ENCODE data around the gene APEX1. TPM values are rescaled to one million over a fixed set of nuclear protein-coding genes. Genes with fewer than 3 reads are reported as not detected.
"Not testable (repeated sequence)": the region's sequence is repeated elsewhere in the genome, so short reads cannot be mapped to it uniquely, and the experiment has no call there.

Gene APEX1
- polyA plus RNA-seq, 1 of the 3 experiments (the other 2 are of a cell fraction) = 279 TPM

DNA sequence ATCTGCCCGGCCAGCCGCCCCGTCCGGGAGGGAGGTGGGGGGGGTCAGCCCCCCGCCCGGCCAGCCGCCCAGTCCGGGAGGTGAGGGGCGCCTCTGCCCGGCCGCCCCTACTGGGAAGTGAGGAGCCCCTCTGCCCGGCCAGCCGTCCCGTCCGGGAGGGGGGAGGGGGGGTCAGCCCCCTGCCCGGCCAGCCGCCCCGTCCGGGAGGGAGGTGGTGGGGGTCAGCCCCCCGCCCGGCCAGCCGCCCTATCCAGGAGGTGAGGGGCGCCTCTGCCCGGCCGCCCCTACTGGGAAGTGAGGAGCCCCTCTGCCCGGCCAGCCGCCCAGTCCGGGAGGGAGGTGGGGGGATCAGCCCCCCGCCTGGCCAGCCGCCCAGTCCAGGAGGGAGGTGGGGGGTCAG is 51.2 kb downstream of the APEX1 start:
- H3K9me3 ChIP-seq; H3K4me3 ChIP-seq (ENCODE audit: low read depth in 2 of 2, low read length in 1 of 2); H3K4me2 ChIP-seq; H3K4me1 ChIP-seq (ENCODE audit: control insufficient read depth in 1 of 2, insufficient read depth in 2 of 2, low read depth in 1 of 2, low read length in 1 of 2); DNase-seq; H3K27ac ChIP-seq (ENCODE audit: low read depth in 2 of 2, low read length in 1 of 2); H3F3A ChIP-seq (replicated peaks; ENCODE audit: insufficient read depth); H3K9me2 ChIP-seq; H3K79me2 ChIP-seq (ENCODE audit: insufficient read depth); H4K20me1 ChIP-seq (ENCODE audit: insufficient read depth); H3K36me3 ChIP-seq (replicated peaks in 1 of 2; ENCODE audit: control insufficient read depth in 1 of 2, insufficient read depth in 2 of 2, low read length in 1 of 2); POLR2A ChIA-PET; CTCF ChIA-PET; H2AFZ ChIP-seq (ENCODE audit: low read depth); H3K9ac ChIP-seq: not testable (repeated sequence)
- H3K27me3 ChIP-seq (ENCODE audit: insufficient read depth) = peaks cover 20% of the 10 kb centered on the region; the same call in 1 of the 2 replicates
- WGBS (ENCODE audit: low lambda C conversion rate) = no CpG with 5 or more reads among the region's 30 CpGs

DNA sequence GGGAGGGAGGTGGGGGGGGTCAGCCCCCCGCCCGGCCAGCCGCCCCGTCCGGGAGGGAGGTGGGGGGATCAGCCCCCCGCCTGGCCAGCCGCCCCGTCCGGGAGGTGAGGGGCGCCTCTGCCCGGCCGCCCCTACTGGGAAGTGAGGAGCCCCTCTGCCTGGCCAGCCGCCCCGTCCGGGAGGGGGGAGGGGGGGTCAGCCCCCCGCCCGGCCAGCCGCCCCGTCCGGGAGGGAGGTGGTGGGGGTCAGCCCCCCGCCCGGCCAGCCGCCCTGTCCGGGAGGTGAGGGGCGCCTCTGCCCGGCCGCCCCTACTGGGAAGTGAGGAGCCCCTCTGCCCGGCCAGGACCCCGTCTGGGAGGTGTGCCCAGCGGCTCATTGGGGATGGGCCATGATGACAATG is 51.7 kb downstream of the APEX1 start:
- POLR2A ChIA-PET = not testable (repeated sequence)

More for the DNA sequence above, 51.7 kb downstream of the APEX1 start:
- H3K79me2 ChIP-seq (ENCODE audit: insufficient read depth); H2AFZ ChIP-seq (ENCODE audit: low read depth); H3K9ac ChIP-seq; CTCF ChIA-PET; H3F3A ChIP-seq (replicated peaks; ENCODE audit: insufficient read depth); H3K4me3 ChIP-seq (ENCODE audit: low read depth in 2 of 2, low read length in 1 of 2); H3K4me2 ChIP-seq; DNase-seq; H4K20me1 ChIP-seq (ENCODE audit: insufficient read depth); H3K36me3 ChIP-seq (replicated peaks in 1 of 2; ENCODE audit: control insufficient read depth in 1 of 2, insufficient read depth in 2 of 2, low read length in 1 of 2); H3K9me3 ChIP-seq; H3K4me1 ChIP-seq (ENCODE audit: control insufficient read depth in 1 of 2, insufficient read depth in 2 of 2, low read depth in 1 of 2, low read length in 1 of 2); H3K27ac ChIP-seq (ENCODE audit: low read depth in 2 of 2, low read length in 1 of 2); H3K9me2 ChIP-seq: not testable (repeated sequence)
- peaks cover 20% of the 10 kb centered on the region; the same call in 1 of the 2 replicates for H3K27me3 ChIP-seq (ENCODE audit: insufficient read depth)
- no CpG with 5 or more reads among the region's 30 CpGs for WGBS (ENCODE audit: low lambda C conversion rate)

Small RNA genes within 50 kb of the gene (small RNA-seq; reads per million reads assigned to genes)
- gene RNA5SP382 = 0 to 17.9 (median 2.9) reads per million in 7 experiments

Other genes with a start within 250 kb of the APEX1 start
- not detected in 2 replicates for gene OR11H6, start 231.5 kb upstream of the APEX1 start, polyA plus RNA-seq (2012; rRNA removed)
- not detected in 2 replicates for gene OR11H7, start 226.2 kb upstream of the APEX1 start, polyA plus RNA-seq (2012; rRNA removed)
- gene OR11H4, start 215.9 kb upstream of the APEX1 start, polyA plus RNA-seq (2012; rRNA removed) = not detected in 2 replicates
- 14.6 and 15.7 TPM in 2 replicates for gene TTC5, start 149.3 kb upstream of the APEX1 start, polyA plus RNA-seq (2012; rRNA removed)
- gene CCNB1IP1, start 121.9 kb upstream of the APEX1 start, polyA plus RNA-seq (2012; rRNA removed) = 35.4 and 48.5 TPM in 2 replicates
- gene PARP2, start 111.6 kb upstream of the APEX1 start, polyA plus RNA-seq (2012; rRNA removed) = 21.4 and 23.3 TPM in 2 replicates
- gene TEP1, start 41.7 kb upstream of the APEX1 start, polyA plus RNA-seq (2012; rRNA removed) = 12.1 and 13.3 TPM in 2 replicates
- not detected in 2 replicates for gene KLHL33, start 19.1 kb upstream of the APEX1 start, polyA plus RNA-seq (2012; rRNA removed)
- 32.9 and 38.7 TPM in 2 replicates for gene OSGEP, start 414 bp upstream of the APEX1 start, polyA plus RNA-seq (2012; rRNA removed)
- gene PIP4P1, start 6.2 kb downstream of the APEX1 start, polyA plus RNA-seq (2012; rRNA removed) = 30.7 and 38.9 TPM in 2 replicates
- gene PNP, start 14.2 kb downstream of the APEX1 start, polyA plus RNA-seq (2012; rRNA removed) = 29.8 and 38.2 TPM in 2 replicates
- not detected in 2 replicates for gene RNASE10, start 50.3 kb downstream of the APEX1 start, polyA plus RNA-seq (2012; rRNA removed)
- gene RNASE9, start 105.8 kb downstream of the APEX1 start, polyA plus RNA-seq (2012; rRNA removed) = not detected in 2 replicates
- gene RNASE11, start 132.8 kb downstream of the APEX1 start, polyA plus RNA-seq (2012; rRNA removed) = not detected in 2 replicates
- not detected in 2 replicates for gene RNASE12, start 136.2 kb downstream of the APEX1 start, polyA plus RNA-seq (2012; rRNA removed)
- not detected in 2 replicates for gene OR6S1, start 186.5 kb downstream of the APEX1 start, polyA plus RNA-seq (2012; rRNA removed)
- 11.6 and 12.4 TPM in 2 replicates for gene RNASE4, start 229.3 kb downstream of the APEX1 start, polyA plus RNA-seq (2012; rRNA removed)
- gene ANG, start 233.5 kb downstream of the APEX1 start, polyA plus RNA-seq (2012; rRNA removed) = 3.6 and 3.9 TPM in 2 replicates

Measured in SK-N-SH (cell line).